HG03066 (cell line): ENCODE results near the gene SEMA5A.

Experiments used
- ATAC-seq: cut with Tn5 transposase; IDR thresholded peaks from one replicate; pipeline ENCODE4 v1.9.1; 2021; ENCODE audit warnings: low read depth; ENCODE audit not compliant: unreplicated experiment

Gene SEMA5A

DNA sequence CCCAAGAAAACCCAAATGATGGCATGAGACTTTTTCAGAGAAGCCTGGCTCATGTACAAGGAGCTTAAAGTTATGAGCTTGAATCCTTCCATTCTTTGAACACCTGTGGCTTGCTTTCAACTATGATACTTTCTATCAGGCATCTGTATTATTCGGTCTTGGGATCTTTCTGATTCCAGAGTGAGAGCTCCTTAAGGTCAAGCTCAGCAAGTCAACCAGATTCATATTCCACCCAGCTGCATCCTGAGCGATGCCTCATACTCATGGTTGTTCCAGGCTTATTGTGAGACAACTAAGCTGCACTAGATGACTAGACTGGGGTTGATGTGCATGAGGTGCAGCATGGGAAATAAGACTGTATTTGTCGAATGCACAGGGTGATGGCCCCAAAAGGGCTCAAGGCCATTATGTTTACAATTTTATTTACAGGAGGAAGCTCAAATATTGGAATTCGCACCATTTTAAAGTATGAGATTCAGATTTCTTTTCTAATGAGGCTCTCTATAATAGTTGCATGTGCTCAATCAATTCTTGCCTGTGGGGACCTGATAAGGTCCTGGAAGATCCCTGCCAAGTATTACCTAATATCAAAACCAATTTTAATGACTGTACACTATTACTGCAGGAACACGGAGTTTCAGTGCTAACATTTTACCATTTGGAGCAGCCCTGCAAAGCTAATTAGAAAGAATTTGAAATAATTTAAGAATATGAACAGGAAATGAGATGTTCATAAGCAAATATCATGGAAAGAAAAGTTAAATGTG lies 453.8 kb downstream of the SEMA5A start:
- no peak for ATAC-seq

DNA sequence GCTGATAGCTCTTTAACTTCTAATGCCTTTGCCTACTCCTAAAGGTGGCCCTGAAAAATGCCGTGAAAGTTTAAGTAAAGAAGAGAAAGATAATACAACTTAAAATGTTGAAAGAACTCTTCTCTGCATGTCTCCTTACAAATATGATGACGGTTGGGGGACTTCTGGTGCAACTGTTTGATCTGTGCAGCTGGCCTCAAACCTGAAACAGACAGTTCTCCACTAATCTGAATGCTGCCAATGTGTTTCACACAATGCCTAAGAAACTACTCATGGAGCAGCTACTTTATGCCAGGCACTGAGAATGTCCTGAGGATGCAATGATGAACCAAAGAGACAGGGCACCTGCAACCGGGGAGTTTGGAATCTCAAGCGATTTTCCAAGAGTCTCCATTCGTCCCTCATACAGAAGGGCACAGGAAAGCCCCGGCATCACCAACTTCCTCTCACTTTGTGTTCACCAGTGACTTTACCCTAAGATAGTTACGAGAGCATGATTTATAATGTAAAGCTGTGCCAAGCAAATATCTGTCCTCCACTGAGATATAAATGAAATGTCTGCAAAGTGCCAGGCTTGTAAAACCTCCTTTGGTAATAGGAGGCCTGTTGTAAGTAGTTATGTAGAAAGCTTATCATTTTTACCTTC lies 455.4 kb downstream of the SEMA5A start:
- ATAC-seq = no peak

DNA sequence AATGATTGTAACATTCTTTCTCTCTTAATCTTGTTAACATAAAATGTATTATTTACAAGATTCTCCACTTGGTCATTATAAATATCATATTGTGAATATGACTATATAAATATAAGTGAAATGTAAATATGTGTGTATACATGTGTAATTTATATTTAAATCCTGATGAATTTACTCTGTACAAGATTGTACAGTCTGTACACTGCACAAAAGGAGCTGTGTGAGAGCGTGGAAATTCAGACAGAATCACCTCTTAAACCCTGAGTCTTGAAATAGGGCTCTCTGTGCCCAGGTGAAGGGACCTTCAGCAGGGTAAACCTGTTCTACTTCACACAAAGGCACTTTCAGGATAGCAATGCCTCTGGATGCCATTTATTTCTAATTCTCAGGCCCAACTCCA lies 456.0 kb downstream of the SEMA5A start:
- no peak for ATAC-seq

DNA sequence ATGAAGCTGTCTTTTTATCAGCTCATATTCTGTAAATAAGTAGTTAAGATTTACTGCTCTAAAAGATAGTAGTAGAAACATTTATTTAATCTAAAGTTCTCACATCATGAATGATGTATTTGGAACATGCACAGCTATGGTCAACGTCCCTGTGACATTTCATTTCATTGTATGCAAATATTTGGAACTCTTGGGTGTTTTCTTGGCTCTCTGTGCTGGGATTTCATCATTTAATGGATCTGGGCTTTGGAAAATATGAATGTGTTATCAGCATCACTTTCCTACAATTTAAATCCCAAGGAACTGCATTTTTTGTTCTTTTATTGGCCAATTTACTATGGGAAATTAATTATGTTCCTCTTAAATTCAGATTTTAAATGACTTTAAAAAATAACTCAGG lies 462.9 kb downstream of the SEMA5A start:
- no peak for ATAC-seq

DNA sequence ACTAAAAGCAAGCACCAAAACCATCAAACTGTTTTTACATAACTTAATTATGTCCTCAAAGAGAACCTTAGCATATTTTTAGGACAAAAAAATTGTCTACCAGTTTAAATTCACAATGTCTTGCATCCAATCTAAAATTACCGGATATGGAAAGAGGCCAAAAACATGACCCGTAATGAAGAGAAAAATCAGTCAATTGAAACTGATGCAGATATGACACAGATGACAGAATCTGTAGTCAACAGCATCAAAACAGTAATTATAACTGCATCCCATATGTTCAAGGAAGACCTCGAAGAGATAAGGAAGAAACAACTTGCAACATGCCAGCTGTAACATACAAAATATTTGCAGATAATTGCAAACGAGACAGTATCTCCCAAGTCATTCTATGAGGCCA lies 473.2 kb downstream of the SEMA5A start:
- no peak for ATAC-seq

DNA sequence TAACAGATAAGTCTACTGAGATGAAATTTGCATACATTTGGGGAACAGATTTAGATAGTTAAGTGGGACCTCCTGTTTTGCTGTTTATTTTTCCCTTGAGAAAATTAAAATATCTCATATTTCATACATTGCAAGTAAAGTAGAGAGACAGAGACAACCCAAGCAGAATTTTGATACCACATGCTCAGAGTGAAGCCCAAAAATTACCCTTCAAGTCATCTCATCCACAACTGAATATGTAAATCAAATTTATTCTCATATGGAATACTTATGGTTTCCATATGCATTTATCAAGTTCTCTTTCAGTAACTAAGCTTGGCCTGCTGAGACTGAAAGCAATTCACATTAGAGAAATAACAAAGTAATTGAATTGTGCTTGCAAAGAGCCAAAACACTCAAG lies 474.4 kb downstream of the SEMA5A start:
- no peak for ATAC-seq

DNA sequence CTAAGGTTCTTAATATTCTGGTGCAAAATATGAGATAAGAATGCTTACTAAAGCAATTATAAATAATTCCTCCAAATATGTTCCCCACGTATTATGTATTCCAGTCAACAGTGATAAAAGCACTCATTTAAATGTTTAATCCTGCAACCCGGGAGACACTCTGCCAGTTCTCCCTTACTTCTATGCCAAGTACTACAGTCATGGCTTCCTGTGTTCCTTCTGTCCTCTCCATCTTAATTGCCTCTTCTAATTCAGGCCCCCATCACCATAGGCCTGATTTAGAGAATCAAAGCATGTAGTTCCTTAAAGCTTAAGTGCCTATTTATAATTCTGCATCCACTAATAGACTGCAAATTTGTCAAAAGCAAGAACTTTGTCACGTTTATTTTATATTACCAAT lies 474.8 kb downstream of the SEMA5A start:
- no peak for ATAC-seq

DNA sequence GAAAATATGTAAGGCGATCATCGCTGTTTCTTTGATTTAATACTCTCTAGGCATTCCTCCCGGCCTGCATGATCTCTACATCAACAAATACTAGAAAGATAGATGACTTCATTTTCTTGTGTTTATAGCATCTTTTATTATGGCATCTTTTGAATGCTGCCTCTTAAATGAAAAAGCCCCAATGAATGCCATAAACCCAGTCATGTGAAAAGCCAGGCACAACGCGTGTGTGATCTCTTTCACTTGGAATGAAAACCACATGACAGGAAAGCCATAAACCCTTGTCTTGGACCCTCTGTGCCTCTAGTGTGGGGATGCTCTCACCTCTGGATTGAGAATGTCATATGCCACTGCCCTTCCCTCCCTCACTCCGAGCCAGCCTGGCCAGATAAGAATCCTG lies 476.2 kb downstream of the SEMA5A start:
- ATAC-seq = no peak

DNA sequence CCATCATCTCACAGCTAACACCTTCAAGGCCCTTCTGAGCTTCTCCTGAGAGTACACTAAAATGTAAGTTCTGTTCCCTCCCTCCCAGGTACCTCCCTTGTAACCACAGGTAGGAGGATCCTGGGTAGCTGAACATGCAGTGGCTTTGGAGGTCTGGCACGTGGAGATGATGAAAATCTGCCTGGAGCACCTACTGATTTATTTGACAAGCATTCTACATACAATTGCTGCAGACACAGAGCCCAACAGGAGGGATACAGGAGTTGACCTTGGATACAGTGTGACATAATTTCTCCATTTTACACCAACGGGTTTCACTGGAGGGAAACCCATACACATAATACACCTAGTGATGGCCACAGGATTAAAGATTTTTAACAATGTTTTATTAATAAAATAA lies 478.7 kb downstream of the SEMA5A start:
- ATAC-seq = no peak

DNA sequence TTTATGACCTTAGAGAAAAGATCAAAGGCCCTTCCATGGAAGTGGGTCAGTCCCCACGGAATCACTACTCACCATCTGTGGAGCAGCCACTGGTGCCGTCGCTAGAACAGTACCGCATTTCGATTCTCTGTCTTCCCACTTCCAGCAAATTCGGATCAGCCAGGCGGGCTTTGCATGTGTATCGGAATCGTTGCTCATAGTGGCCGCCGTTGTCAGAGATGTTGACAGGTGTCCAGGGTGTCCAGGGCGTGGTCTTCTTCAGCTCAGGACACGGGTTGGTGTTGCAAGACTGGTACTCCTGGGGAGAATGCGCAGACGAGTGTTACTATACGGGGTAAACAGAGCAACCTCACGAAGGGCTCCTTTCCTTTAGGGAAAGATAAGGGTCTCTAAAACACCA lies 479.5 kb downstream of the SEMA5A start:
- no peak for ATAC-seq

DNA sequence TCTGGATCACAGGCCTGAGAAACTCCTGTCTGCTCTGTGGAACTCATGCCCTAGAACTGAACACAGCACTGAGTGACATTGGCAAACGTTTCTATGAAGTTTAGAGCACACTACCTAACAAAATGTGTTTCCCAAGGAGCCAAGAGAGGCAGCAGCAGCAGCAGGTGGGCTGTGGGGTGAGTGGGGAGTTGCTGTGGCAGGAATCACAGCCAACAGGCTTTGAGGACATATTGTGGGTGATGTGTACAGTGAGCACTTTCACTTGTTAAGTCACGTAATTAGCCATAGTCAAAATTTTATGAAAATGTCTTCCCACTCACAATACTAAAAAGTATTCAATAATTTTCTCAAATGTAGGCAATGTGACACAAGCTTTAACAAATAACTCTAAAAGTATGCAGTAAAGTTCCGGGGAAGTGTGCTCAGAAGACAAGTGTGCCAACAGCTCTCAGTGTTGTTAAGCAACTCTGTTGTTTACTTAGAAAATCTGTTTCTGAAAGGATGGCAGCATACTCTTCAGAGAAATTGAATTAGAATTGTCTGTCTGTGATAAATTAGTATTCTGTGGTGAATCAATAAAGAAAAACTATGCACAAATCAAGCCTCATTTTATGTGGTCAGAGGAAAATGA lies 482.1 kb downstream of the SEMA5A start:
- ATAC-seq = no peak

DNA sequence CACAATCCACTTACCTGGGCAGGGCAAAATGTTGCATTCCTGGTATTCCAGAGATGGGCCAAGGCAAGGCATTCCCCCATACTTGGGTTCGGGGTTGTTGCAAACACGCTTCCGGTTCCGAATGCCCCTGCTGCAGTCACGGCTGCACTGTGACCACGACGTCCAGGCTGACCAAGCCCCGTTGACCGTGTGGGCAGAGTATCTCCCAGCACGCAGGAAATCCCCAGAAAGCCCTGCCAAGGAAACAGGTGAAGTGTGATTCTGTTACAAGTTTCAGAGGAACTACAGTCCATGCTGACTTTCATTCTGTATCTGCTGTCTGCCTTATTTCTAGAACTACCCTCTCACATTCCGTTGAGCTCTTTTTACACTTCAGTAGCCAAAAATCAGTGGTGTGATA lies 483.0 kb downstream of the SEMA5A start:
- no peak for ATAC-seq

DNA sequence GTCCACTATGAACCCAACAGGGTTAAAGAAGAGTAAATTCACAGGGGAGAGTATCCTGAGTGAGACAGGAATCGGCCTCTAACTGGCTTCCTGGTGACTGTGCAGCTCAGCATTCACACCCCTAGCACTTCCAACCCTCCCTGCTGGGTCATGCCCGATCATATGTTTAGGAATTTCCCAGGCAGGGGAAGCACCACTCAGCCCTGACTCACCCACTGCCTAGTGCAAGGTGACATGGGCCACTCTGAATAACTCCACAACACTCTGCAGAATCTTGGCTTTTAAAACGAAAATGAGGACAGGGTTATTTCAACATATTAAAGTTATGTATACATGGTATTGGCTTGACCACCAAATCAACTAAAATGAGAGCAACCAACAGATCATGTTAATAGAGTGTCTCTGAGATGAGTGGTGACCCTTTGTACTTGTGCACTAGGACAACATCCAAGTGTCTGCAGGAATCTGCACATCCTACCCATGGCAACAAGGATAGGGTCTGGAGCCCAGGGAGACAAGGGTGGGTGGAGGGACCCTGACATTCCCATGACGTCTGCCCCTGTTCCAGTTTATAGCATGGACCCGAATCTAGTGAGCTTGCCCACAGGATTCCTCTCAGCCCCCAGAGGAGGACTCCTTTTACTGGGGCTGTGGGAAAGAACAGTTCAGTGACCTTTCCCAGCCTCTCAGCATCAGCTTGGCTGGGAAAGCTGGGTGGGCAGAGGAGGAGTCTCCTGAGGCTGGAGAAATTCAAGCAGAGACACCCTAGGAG lies 485.8 kb downstream of the SEMA5A start:
- ATAC-seq = no peak

DNA sequence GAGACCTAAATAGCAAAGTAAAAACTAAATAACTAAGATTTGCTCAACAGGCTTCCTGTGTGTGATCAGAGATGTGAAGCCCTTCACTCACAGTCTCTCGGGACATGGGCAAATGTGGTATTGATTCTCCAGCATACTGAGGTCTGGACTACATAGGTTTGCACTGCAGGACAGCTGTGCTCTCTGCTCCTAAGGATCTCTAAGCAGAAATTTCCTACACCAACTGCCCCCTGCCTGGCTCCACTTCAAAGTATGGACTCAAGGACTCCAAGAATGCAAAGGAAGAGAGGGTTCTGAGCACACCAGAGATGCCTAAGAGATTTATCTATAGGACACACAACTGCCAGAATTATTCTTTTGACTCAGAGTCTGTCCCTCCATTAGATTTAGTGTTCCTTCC lies 487.2 kb downstream of the SEMA5A start:
- ATAC-seq = no peak

DNA sequence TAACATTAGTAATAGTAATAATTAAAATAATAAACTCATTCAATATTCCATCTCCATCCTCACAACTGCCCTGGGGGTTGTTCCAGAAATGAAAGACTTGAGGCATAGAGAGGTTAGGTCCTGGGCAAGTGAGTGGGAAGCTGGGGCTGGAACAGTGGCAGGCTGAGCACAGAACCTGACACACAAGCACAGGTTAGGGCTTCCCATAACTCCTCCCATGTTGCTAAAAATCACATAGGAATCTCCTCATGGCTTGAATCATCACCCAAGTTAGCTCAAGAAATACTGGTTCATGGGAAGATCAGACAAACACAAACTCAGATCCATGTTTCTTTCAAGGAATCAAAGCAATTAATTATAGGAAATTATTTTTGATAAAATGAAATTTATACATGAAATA lies 487.7 kb downstream of the SEMA5A start:
- ATAC-seq = no peak

DNA sequence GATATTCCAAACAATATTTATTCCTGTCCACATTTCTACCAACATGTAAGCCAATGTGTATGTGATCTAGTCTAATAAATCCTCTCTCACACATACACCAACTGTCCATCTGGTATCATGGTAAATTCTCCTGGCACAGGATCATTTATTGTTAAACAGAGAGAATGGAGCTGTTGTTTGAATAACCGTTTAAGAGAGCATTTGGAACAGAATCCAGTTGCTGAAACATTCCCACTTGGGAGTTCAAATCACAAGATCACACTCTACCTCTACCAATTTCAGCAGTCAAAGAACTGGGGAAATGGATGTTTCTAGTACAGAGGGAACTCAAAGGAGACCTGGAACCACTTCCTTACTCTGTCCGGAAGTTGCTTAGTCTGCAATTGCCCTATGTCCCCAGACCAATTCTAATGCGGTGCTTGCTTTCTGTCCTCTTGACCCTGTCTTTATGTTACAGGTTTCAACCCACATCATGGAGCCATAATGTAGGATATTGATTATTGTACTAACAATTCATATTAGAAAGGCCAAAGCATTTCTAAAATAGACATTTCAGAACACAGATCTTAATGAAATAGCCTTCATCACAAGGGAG lies 488.4 kb downstream of the SEMA5A start:
- no peak for ATAC-seq

DNA sequence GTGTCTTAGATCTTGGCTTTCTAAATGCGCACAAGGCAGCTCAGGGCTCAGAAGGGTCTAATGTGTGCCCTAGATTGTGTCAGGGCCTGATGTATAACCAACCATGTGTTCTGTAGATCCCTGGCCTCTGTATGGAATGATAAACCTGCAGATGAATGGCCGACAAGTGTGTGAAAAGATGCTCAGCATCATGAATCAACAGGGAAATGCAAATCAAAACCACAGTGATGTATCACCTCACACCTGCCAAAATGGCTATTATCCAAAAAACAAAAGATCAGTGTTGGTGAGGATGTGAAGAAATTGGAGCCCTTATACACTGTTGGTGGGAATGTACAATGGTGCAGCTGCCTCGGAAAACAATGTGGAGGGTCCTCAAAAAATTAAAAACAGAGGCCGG lies 489.8 kb downstream of the SEMA5A start:
- no peak for ATAC-seq

DNA sequence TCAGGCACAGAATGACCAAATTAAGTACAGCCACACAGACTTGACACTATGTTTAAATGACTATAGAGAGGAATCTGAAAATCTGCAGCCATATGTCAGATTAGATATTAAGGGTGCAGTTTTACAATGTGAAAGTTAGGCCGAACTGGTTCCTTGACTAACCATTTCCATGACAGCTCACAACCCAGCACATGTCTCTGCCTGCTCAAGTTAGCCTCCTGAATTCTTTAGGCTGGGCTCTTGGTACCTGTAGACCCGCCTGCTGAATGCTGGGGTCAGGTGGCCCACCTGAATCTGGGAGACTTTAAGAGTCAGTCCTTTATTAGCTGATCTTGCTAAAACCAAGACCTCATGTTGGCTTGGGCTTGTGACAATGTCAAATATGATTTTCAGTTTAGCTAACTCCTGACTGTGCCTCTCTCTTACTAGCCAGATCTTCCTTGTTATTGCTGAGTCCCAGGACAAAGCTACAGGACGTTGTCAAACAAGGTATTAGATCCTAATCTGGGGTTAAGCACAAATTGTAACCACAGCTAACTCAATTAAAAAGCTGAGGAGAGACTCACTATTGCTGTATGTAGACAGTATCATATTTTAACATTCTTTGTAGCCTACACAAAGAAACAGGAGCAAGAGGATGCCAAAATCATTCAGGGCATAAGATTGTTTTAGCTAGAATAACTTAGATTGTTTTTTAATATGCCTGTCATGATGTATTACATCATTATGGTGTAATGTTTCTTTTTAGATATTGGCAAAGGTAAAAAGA lies 490.9 kb downstream of the SEMA5A start:
- ATAC-seq = no peak

DNA sequence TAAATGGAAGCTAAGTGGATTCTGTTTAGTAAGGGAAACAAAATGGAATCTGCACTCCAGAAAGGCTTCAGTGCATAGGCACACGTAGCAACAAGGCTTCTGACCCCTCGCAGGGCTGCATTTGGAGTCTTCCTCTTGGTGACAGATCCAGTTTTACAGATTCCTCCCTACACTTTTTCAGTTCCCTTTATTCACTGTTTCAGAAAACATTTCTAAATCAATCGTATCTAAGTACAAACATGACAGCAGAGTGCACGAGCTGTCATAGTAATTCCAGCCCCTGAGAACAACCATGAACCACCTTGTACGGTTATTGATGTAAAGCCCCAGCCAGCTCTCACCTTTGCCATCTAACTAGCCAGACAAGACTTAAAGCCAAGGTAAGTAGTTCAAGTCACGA lies 491.6 kb downstream of the SEMA5A start:
- no peak for ATAC-seq

DNA sequence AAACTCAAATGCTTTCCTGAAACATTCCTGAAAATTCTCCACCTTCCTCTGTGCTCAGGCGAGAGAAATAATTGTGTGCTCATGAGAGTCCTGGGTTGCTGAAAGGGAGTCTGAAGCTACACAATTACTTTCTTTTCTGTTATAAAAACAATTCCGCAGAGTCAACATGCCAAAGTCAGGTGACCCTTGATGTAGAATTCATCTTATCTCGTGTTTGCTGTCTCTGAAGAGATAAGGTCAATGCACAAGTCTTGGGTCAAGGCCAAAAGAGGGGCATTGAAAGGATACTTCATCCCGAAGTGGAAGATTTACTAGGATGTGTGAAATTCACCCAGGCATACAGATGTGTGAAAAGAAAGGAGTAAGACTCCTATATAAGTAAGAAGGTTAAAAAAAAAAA lies 493.5 kb downstream of the SEMA5A start:
- ATAC-seq = no peak
